ENCODE data around the gene NCAPH2.

Gene NCAPH2

DNA sequence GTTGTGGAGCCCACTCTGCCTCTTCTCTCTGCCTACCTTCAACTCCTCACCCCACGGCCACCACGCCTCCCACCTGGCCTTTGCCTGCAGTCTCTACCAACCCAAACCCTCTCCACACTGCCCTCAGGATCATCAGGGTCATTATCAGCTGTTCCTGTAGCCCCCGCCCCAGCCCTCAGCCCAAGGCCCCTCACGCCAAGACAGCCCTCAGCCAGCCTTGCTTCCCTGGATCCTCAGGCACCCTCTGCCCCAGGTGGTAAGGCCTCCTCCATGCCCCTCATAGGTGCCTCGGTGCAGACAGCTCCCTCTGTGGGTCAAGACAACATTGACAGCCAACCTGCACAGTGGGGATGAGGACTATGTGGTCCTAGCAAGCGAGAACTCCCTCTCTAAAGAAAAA lies 34.9 kb upstream of the NCAPH2 start:
- no peak overlapping the region for H4K91ac ChIP-seq (ENCODE audit: low read depth, low read length, poor library complexity)
- peak overlapping the region; percentile 32 for H3K23ac ChIP-seq (ENCODE audit: low read depth, low read length, poor library complexity)
- no peak overlapping the region for H3K18ac ChIP-seq (ENCODE audit: low read length)
- peak overlapping the region; percentile 58 for H2AK5ac ChIP-seq (ENCODE audit: low read depth, low read length)
- H3K4ac ChIP-seq (ENCODE audit: low read length): no peak overlapping the region
- H3K27me3 ChIP-seq (ENCODE audit: control insufficient read depth in 3 of 3, insufficient read depth in 3 of 3, low read depth in 1 of 3, low read length in 3 of 3): no peaks in the 10 kb centered on the region
- H3K9ac ChIP-seq (ENCODE audit: low read depth, low read length, poor library complexity): peak overlapping the region; percentile 50
- H3K79me1 ChIP-seq (ENCODE audit: low read depth, low read length): peaks cover 54% of the 10 kb centered on the region
- peak overlapping the region in 1 of 2 donors; percentile 80 for H3K4me3 ChIP-seq (ENCODE audit: low read length in 2 of 2)
- no peak overlapping the region for H2AFZ ChIP-seq (ENCODE audit: low read length)
- no peak overlapping the region for H3K27ac ChIP-seq (replicated peaks; ENCODE audit: low read length)
- no peak overlapping the region for H2BK12ac ChIP-seq (ENCODE audit: low read length)
- WGBS, 2 donors (ENCODE audit: extremely low coverage in 2 of 2, insufficient read length in 2 of 2, insufficient replicate concordance in 1 of 2): no CpG with 5 or more reads among the region's 6 CpGs
- peaks cover 10 to 15% of the 10 kb centered on the region in 2 donors for H3K4me1 ChIP-seq (ENCODE audit: control insufficient read depth in 2 of 2, insufficient read depth in 1 of 2, low read depth in 1 of 2, low read length in 2 of 2)
- no peak overlapping the region for H4K8ac ChIP-seq (ENCODE audit: low read depth, low read length)
- H2BK120ac ChIP-seq (ENCODE audit: low read depth, low read length): no peak overlapping the region
- no peak overlapping the region for H3K14ac ChIP-seq (ENCODE audit: low read length)
- no peak overlapping the region for H2BK5ac ChIP-seq (ENCODE audit: low read length)
- no peak overlapping the region for H3K4me2 ChIP-seq (ENCODE audit: insufficient read depth, low read length, poor library complexity, severe bottlenecking)
- peaks cover 0 to 27% of the 10 kb centered on the region in 2 donors for H3K36me3 ChIP-seq (replicated peaks in 1 of 2; ENCODE audit: control insufficient read depth in 2 of 2, insufficient read depth in 2 of 2, low read length in 2 of 2)
- no peak for DNase-seq (ENCODE audit: low spot score)
- H3K9me3 ChIP-seq (replicated peaks in 1 of 2; ENCODE audit: control insufficient read depth in 2 of 2, insufficient read depth in 1 of 2, low read depth in 1 of 2, low read length in 2 of 2): no peaks in the 10 kb centered on the region
- no peak overlapping the region for H2BK15ac ChIP-seq (ENCODE audit: low read length)

DNA sequence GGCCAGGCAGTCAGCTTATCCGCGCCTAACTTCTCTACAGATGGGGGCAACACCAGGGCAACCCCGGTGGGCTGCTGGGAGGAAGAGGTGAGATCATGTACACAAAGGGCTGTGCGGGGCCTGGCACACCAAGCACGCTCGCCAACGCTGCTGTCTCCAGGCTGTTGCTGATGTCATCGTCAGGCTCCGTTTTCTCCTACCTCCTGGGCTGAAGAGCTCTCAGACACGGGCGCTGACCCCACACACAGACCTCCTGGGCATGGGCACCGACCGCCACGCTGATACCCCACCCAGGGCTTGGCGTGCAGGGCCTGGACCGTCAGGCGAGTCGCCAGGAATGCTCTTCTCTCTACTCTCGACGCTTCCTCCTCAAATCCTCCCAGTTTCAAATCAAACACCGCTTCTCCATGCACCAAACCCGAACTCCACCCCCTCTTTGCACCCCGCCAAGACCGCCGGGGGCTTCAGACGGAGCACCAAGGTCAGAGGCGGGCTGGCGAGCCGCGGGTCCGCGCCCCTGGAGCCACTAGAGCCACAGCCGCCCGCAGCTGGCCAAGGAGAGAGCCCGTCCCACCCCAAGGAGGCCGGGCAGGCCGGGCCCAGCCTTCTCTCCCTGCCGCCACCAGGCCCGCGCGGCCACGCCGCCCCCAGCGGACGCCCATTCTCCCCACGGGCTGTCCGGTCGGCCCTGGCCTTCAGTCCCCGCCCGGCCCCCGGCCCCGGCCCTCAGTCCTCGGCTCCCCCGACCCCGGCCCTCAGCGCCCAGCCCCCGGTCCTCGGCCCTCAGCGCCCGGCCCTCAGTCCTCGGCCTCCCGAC lies 34.0 kb upstream of the NCAPH2 start:
- Histone ChIP-seq H2AK5ac (ENCODE audit: low read depth, low read length) (peak overlapping the region; percentile 81), H2BK12ac (ENCODE audit: low read length) (no peak overlapping the region), H3K79me1 (ENCODE audit: low read depth, low read length) (peaks cover 46% of the 10 kb centered on the region), H3K9me3 (replicated peaks in 1 of 2; ENCODE audit: control insufficient read depth in 2 of 2, insufficient read depth in 1 of 2, low read depth in 1 of 2, low read length in 2 of 2) (peaks cover 0 to 2% of the 10 kb centered on the region in 2 donors), H3K27me3 (ENCODE audit: control insufficient read depth in 3 of 3, insufficient read depth in 3 of 3, low read depth in 1 of 3, low read length in 3 of 3) (peaks cover 0 to 4% (median 0%) of the 10 kb centered on the region in 3 experiments), H3K4me1 (ENCODE audit: control insufficient read depth in 2 of 2, insufficient read depth in 1 of 2, low read depth in 1 of 2, low read length in 2 of 2) (peaks cover 10 to 15% of the 10 kb centered on the region in 2 donors), H3K23ac (ENCODE audit: low read depth, low read length, poor library complexity) (peak overlapping the region; percentile 97), H3K36me3 (replicated peaks in 1 of 2; ENCODE audit: control insufficient read depth in 2 of 2, insufficient read depth in 2 of 2, low read length in 2 of 2) (peaks cover 0 to 25% of the 10 kb centered on the region in 2 donors), H4K8ac (ENCODE audit: low read depth, low read length) (no peak overlapping the region), H3K4ac (ENCODE audit: low read length) (peak overlapping the region; percentile 6), H3K27ac (replicated peaks; ENCODE audit: low read length) (no peak overlapping the region), H2BK15ac (ENCODE audit: low read length) (no peak overlapping the region), H2BK5ac (ENCODE audit: low read length) (peak overlapping the region; percentile 39), H2AFZ (ENCODE audit: low read length) (peak overlapping the region; percentile 78), H3K4me3 (ENCODE audit: low read length in 2 of 2) (peak overlapping the region; percentile 80 to 95), H4K91ac (ENCODE audit: low read depth, low read length, poor library complexity) (no peak overlapping the region), H3K14ac (ENCODE audit: low read length) (peak overlapping the region; percentile 38), H2BK120ac (ENCODE audit: low read depth, low read length) (peak overlapping the region; percentile 3), H3K4me2 (ENCODE audit: insufficient read depth, low read length, poor library complexity, severe bottlenecking) (peak overlapping the region; percentile 100), H3K18ac (ENCODE audit: low read length) (peak overlapping the region; percentile 71), H3K9ac (ENCODE audit: low read depth, low read length, poor library complexity) (peak overlapping the region; percentile 92)
- DNase-seq (ENCODE audit: low spot score): no peak
- no CpG with 5 or more reads among the region's 62 CpGs for WGBS, 2 donors (ENCODE audit: extremely low coverage in 2 of 2, insufficient read length in 2 of 2, insufficient replicate concordance in 1 of 2)

DNA sequence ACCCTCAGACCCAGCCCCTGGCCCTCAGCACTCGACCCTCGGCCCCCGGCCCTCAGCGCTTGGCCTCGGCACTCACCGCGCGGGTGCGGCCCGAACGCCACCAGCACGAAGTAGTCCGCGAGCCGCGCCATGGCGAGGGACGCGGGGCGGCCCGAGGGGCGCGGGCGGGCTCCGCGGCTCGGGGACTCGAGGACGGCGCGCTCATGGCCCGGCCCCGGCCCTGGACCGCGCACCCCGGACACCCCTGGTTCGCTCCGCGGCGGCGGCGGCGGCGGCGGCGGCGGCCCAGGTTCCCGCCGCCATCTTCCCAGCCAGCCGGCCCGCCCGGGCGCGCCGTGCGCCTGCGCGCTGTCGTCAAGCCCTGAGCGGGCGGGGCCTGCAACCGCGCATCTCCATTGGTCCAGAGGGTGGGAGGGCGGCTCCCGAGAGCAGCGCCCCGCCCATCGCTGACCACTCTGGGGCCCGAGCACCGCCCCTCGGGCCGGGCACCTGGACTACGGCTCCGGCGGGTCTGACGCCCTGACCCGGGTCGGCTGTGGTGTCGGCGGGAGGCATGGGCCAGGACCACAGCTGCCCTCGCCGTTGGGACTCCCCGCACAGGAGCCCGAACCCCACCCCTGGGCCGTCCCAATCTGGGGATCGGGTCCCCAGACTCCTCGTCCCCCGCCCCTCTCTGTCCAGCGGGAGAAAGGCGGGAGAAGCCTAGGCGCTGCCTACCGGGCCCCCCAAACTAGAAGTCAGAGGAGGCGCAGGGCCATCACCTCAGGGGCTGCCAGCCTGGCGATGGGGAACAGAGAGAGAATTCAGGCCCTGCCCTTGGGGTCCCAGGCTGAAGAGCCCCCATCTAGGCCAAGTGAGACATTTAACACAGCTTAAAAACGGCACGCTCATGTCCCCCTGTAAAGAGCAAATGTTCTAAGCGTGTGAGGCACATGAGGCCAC lies 33.0 kb upstream of the NCAPH2 start, which contains the start of gene SBF1:
Gene SBF1 (minus strand): TSS at position 326 of the 942 bp plus-strand sequence. CDS start 195 bp downstream, at position 131.
- Histone ChIP-seq H2AFZ (ENCODE audit: low read length) (peak within 1 kb of the TSS; percentile 97), H2BK12ac (ENCODE audit: low read length) (peak within 1 kb of the TSS; percentile 73), H3K36me3 (replicated peaks in 1 of 2; ENCODE audit: control insufficient read depth in 2 of 2, insufficient read depth in 2 of 2, low read length in 2 of 2) (peaks cover 0 to 25% of the 10 kb centered on the region in 2 donors), H3K27me3 (ENCODE audit: control insufficient read depth in 3 of 3, insufficient read depth in 3 of 3, low read depth in 1 of 3, low read length in 3 of 3) (peaks cover 0 to 9% (median 4%) of the 10 kb centered on the region in 3 experiments), H3K18ac (ENCODE audit: low read length) (peak within 1 kb of the TSS; percentile 97), H3K9ac (ENCODE audit: low read depth, low read length, poor library complexity) (peak within 1 kb of the TSS; percentile 99), H3K23ac (ENCODE audit: low read depth, low read length, poor library complexity) (peak within 1 kb of the TSS; percentile 97), H3K4me1 (ENCODE audit: control insufficient read depth in 2 of 2, insufficient read depth in 1 of 2, low read depth in 1 of 2, low read length in 2 of 2) (peaks cover 10 to 15% of the 10 kb centered on the region in 2 donors), H3K4me3 (ENCODE audit: low read length in 2 of 2) (peak within 1 kb of the TSS; percentile 80 to 95), H2AK5ac (ENCODE audit: low read depth, low read length) (peak within 1 kb of the TSS; percentile 98), H2BK15ac (ENCODE audit: low read length) (peak within 1 kb of the TSS; percentile 93), H3K4me2 (ENCODE audit: insufficient read depth, low read length, poor library complexity, severe bottlenecking) (peak within 1 kb of the TSS; percentile 100), H4K8ac (ENCODE audit: low read depth, low read length) (no peak within 1 kb of the TSS), H3K79me1 (ENCODE audit: low read depth, low read length) (peaks cover 42% of the 10 kb centered on the region), H2BK5ac (ENCODE audit: low read length) (peak within 1 kb of the TSS; percentile 39), H4K91ac (ENCODE audit: low read depth, low read length, poor library complexity) (no peak within 1 kb of the TSS), H3K27ac (replicated peaks; ENCODE audit: low read length) (no peak within 1 kb of the TSS), H2BK120ac (ENCODE audit: low read depth, low read length) (peak within 1 kb of the TSS; percentile 3), H3K4ac (ENCODE audit: low read length) (peak within 1 kb of the TSS; percentile 6), H3K9me3 (replicated peaks in 1 of 2; ENCODE audit: control insufficient read depth in 2 of 2, insufficient read depth in 1 of 2, low read depth in 1 of 2, low read length in 2 of 2) (peaks cover 2 to 4% of the 10 kb centered on the region in 2 donors), H3K14ac (ENCODE audit: low read length) (peak within 1 kb of the TSS; percentile 56)
- peak; percentile 91 for DNase-seq (ENCODE audit: low spot score)
- no CpG with 5 or more reads among the region's 97 CpGs for WGBS, 2 donors (ENCODE audit: extremely low coverage in 2 of 2, insufficient read length in 2 of 2, insufficient replicate concordance in 1 of 2)

All from neuronal stem cell (in vitro differentiated cells).